GM18858 (cell line): ENCODE measurements around the gene CEACAM18.
A peak's percentile ranks its signal among the peaks of the same experiment; 100 is the strongest.
"Not testable (repeated sequence)": the region's sequence is repeated elsewhere in the genome, so short reads cannot be mapped to it uniquely, and the experiment has no call there.

Experiments
- ATAC-seq: cut with Tn5 transposase; IDR thresholded peaks from one replicate; pipeline ENCODE4 v1.9.1; 2021; ENCODE audit not compliant: unreplicated experiment

The CEACAM18 gene

GRCh38 chr19:51478381-51479234, at the start of gene CEACAM18:
TSS of gene CEACAM18 (plus strand) at chr19:51478539.
- no peak for ATAC-seq

DNA sequence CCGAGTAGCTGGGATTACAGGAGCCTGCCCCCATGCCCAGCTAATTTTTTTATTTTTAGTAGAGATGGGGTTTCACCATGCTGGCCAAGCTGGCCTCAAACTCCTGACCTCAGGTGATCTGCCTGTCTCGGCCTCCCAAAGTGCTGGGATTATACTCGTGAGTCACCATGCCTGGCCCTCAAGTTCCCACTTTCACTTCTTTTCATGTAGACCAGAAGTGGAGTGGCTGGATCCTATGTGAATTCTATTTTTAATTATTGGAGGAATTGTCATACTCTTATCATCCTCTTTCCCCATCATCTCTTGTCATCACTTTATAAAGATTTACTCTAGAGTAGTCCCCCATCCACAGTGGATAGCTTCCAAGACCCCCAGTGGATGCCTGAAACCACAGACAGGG, 48.1 kb upstream of the CEACAM18 start:
- ATAC-seq, result no peak

- no peak for ATAC-seq
Measured at GRCh38 chr19:51431124-51431523, 47.2 kb upstream of the CEACAM18 start.

GRCh38 chr19:51433043-51433442, 45.3 kb upstream of the CEACAM18 start:
- no peak for ATAC-seq

GRCh38 chr19:51434456-51434855, 43.9 kb upstream of the CEACAM18 start:
- no peak for ATAC-seq

GRCh38 chr19:51439021-51439465, 39.3 kb upstream of the CEACAM18 start:
- no peak for ATAC-seq

DNA sequence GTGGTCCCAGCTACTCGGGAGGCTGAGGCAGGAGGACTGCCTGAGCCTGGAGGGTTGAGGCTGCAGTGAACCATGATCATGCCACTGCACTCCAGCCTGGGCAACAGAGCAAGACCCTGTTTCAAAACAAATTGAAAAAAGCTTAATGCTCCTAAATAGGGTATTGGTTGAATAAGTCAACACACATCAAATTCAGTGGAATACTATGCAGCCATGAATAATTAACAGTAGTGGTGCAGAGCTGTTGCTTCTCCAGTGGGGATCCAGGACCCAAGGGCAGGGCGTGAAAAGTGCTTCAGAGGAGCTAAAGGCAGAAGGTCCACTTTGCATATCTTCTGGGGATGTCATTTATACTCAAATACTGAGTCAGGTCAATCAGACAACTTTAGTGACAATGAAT, 38.3 kb upstream of the CEACAM18 start:
- ATAC-seq, result no peak

GRCh38 chr19:51440846-51441409, 37.4 kb upstream of the CEACAM18 start:
- no peak for ATAC-seq

- peak; percentile 81 for ATAC-seq
Measured at GRCh38 chr19:51441410-51442390, 36.6 kb upstream of the CEACAM18 start.

DNA sequence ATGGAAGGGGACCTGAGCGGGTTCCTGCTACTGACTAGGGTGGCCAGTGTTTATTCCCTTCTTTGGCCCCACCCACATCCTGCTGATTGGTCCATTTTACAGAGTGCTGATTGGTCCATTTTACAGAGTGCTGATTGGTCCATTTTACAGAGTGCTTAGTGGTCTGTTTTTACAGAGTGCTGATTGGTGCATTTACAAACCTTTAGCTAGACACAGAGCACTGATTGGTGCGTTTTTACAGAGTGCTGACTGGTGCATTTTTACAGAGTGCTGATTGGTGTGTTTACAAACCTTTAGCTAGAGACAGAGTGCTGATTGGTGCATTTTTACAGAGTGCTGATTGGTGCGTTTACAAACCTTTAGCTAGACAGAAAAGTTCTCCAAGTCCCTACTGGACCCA, 30.8 kb upstream of the CEACAM18 start:
- ATAC-seq, result not testable (repeated sequence)

- ATAC-seq, result no peak
Measured at GRCh38 chr19:51448011-51448410, 30.3 kb upstream of the CEACAM18 start.

- no peak for ATAC-seq
Measured at GRCh38 chr19:51448411-51449016, 29.8 kb upstream of the CEACAM18 start.

DNA sequence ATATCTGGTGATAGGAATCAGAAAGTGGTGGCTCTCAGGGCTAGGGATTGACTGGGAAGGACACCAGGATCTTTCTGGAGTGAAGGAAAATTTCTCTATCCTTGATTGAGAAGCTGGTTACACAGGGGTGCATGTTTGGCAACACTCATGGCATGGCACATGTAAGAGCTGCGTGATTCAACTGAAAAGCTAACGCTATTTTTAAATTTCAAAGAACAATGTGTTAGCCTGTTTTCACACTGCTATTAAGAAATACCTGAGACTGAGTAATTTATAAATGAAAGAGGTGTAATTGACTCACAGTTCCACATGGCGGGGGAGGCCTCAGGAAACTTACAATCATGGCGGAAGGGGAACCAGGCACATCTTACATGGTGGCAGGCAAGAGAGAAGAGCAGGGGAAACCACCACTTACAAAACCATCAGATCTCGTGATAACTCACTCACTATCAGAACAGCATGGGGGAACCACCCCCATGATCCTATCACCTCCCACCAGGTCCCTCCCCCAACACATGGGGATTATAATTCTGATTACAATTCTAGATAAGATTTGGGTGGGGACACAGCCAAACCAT, 27.5 kb upstream of the CEACAM18 start:
- ATAC-seq, result no peak

- no peak for ATAC-seq
Measured at GRCh38 chr19:51456541-51457290, 21.6 kb upstream of the CEACAM18 start.

DNA sequence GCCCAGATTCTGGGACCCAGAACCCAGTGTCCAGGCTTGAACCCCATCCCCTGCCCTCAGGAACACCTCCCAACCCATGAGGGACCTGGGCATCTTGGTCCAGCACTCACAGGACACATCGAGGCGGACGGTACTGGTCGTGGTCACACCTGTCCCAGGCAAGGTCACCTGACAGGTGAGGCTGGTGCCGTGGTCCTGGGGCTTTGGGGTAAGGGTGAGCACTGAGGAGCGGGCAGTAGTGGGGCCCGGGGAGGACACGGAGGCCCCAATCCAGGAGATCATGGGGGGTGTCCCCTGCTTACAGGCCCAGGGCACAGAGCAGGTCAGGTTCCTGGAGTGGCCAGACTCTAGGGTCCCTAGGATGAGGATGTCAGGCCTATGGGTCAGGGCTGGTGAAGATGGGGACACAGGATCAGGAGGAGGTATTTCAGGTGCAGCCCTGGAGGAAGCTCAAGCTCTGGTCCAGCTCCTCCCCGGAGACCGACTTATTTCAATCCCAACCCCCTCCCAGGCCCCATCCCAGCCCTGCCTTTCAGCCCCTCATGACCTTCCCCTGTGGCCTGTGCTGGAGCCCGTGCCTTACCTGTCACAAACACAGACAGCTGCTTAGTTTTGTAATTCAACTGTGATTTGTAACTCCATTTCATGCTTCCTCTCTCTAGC, 20.9 kb upstream of the CEACAM18 start:
- no peak for ATAC-seq

DNA sequence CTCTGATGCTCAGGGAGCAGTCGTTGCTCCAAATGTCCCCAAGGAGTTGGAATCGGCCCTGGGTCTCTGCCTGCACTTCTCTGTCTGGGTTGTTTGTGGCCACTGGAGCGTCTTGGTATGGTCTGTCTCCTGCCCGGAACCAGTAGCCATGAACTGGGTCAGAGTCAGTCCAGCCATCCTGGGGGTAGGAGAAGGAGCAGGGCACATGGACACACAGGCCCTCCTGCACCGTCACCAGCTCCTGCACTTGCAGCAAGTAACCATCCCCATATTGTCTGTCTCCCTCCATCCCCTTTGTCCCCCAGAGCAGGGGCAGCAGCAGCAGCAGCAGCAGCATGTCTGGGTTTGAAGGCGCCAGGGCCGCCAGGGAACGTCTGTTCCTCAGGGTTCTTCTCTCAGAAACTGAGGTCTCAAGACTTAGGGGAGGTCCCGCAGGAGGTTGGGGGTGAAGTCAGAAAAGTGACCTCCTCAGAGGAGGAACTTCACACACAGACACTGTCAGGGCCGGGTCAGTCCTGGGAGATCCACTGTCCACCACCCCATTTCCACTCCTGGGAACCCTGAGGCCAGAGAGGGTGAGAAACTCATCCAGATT, 20.2 kb upstream of the CEACAM18 start, which contains the start of gene SIGLEC8:
TSS of gene SIGLEC8 (minus strand) at position 404 of the 595 bp plus-strand sequence. CDS start at position 337, 67 bp downstream.
- no peak for ATAC-seq

DNA sequence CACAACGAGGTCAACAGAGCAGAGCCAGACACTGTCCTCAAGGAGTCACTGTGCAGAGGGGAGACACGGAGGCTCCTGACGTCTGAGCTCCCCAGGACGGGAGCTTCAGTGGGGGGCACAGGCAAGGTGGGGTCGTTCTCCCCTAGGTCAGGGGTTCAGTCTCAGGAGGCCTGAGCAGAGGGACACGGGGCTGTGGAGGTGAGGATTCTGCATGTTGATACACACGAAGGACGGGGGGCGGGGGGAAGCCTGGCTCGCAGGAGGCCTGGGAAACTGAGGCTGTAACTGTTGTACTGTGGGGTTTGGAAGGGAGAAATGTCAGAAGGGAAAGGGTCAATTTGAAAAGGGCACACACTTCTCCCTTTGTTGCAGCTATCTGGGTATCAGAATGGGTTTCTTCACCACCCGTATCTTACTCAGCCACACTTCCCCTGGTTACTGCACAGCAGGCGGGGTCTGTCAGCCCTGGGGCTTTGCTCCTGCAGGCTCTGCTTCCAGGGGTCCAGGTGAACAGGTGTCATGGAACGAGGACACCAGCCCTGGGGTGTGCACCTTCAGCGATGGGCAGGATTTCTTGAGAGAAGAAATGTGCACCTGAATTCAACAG, 19.3 kb upstream of the CEACAM18 start:
- ATAC-seq, result no peak
